OCI-LY7 (cell line): ENCODE results near the gene C1orf146. TPM values are rescaled to one million over a fixed set of nuclear protein-coding genes. Genes with fewer than 3 reads are reported as not detected.

Experiments
- BruUV-seq: library from RNA; stranded (reverse); fragments of 400-500 nt; replicated peaks from 2 replicates; lab custom pipeline; 2021; lab: Mats Ljungman, UMichigan
- CTCF ChIA-PET: fragments of 300-600 bp; sonication (Branson Sonifier 250); formaldehyde crosslinking; loops from one replicate; lab custom pipeline; 2022; ENCODE audit warnings: antibody characterized with exemption; ENCODE audit not compliant: unreplicated experiment; lab: Charles Lee
- POLR2A ChIA-PET: fragments of 300-600 bp; sonication (Branson Sonifier 250); formaldehyde crosslinking; loops from one replicate; lab custom pipeline; 2022; ENCODE audit warnings: antibody characterized with exemption; lab: Charles Lee
- DNase-seq: peaks from one replicate; pipeline ENCODE4 v3.0.0-alpha.2; 2015; ENCODE audit warnings: low spot score
- H2AFZ ChIP-seq: fragments of 200-600 bp; sonication (generic), shearing (Covaris generic); 2 replicates; pipeline ENCODE4 v1.6.1; 2014; ENCODE audit warnings: mild to moderate bottlenecking, antibody characterized with exemption, low read length, moderate library complexity
- H3K27ac ChIP-seq: fragments of 200-600 bp; sonication (generic); 2 replicates; pipeline ENCODE4 v1.5.1; 2014; ENCODE audit warnings: mixed run types, low read depth, mild to moderate bottlenecking, moderate library complexity, low read length, inconsistent platforms; ENCODE audit not compliant: poor library complexity, severe bottlenecking
- H3K36me3 ChIP-seq: fragments of 200-600 bp; sonication (generic); 2 replicates; pipeline ENCODE4 v1.6.1; 2014; ENCODE audit warnings: mild to moderate bottlenecking, antibody characterized with exemption, low read length, moderate library complexity, mixed read lengths; ENCODE audit not compliant: insufficient read depth
- H3K4me1 ChIP-seq: fragments of 200-600 bp; sonication (generic); 2 replicates; pipeline ENCODE4 v1.5.1; 2014; ENCODE audit warnings: mild to moderate bottlenecking, low read length; ENCODE audit not compliant: insufficient read depth, poor library complexity, severe bottlenecking
- H3K4me2 ChIP-seq: fragments of 200-600 bp; sonication (generic); 2 replicates; pipeline ENCODE4 v1.6.1; 2014; ENCODE audit warnings: mild to moderate bottlenecking, low read length
- H3K4me3 ChIP-seq: fragments of 200-600 bp; sonication (generic); 2 replicates; pipeline ENCODE4 v1.5.1; 2014; ENCODE audit warnings: mild to moderate bottlenecking, low read depth, low read length; ENCODE audit not compliant: poor library complexity, severe bottlenecking
- H3K79me2 ChIP-seq: fragments of 200-600 bp; sonication (generic); 2 replicates; pipeline ENCODE4 v1.6.1; 2016; ENCODE audit warnings: low read depth, mild to moderate bottlenecking, low read length, moderate library complexity, mixed read lengths; ENCODE audit not compliant: insufficient read depth
- H3K9me2 ChIP-seq: fragments of 200-600 bp; sonication (generic); 2 replicates; pipeline ENCODE4 v1.6.1; 2016; ENCODE audit warnings: mild to moderate bottlenecking, low read length, mixed read lengths; ENCODE audit not compliant: insufficient read depth
- H3K9me3 ChIP-seq: fragments of 200-600 bp; sonication (generic); 2 replicates; pipeline ENCODE4 v1.6.1; 2014; ENCODE audit warnings: mild to moderate bottlenecking, mixed run types, low read length, mixed read lengths
- H4K20me1 ChIP-seq: fragments of 200-600 bp; sonication (generic); 2 replicates; pipeline ENCODE4 v1.6.1; 2014; ENCODE audit warnings: mild to moderate bottlenecking, antibody characterized with exemption, low read length, moderate library complexity, mixed read lengths; ENCODE audit not compliant: insufficient read depth
- EZH2phosphoT487 ChIP-seq: fragments of 200-600 bp; sonication (generic); IDR thresholded peaks from 2 replicates; pipeline ENCODE4 v1.6.1; 2018; ENCODE audit warnings: low read depth, borderline replicate concordance, mild to moderate bottlenecking, mixed run types, antibody characterized with exemption, low read length, moderate library complexity, mixed read lengths
- intact Hi-C: fragments of 100-400 bp; cut with micrococcal nuclease; formaldehyde crosslinking; loops from one replicate; pipeline ENCODE4 v1.10.0; 2022; ENCODE audit not compliant: unreplicated experiment
- total RNA-seq, 2 experiments: library from RNA; depleted of rRNA in 1 of 2; stranded (reverse); fragments of >200 nt in 1 of 2; shearing (Covaris generic) in 1 of 2; gene quantifications; 2 replicates each; pipeline ENCODE4 v1.2.3, GENCODE V29; 2014 to 2022
- TF ChIP-seq, protein P1 (sequence below): fragments of 200-600 bp; sonication (generic); conservative IDR thresholded peaks from 2 replicates; pipeline ENCODE4 v1.5.1; 2014; ENCODE audit warnings: mild to moderate bottlenecking, antibody characterized with exemption, low read length, moderate library complexity, mixed read lengths

The C1orf146 gene
- total RNA-seq, 2 experiments from 2014 or later = not detected

DNA sequence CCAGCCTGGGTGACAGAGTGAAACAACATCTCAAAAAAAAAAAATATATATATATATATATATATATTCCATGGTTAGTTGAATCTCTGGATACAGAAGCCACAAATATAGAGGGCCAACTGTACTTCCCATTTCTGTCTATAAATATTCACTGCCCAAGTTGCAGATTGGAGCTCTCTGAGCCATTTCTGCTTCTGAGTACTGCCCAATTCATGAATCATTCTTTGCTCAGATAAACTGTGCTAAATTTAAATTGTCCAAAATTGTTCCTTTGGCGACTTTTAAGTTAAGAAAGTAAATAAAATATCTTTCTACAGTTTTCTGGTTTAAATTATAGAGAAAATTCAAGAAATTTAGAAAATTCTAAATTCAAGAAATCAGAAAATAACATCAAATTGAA lies 23.2 kb upstream of the C1orf146 start:
- DNase-seq = no peak
- intact Hi-C loops = no loop called here
- no peaks in the 10 kb centered on the region for H4K20me1 ChIP-seq
- POLR2A ChIA-PET = interaction anchor here (0.7 kb wide), 1 partner anchor 20 kb away, joined by 5 read pairs; no protein-coding TSS in a partner anchor
- no peak for TF ChIP-seq EZH2phosphoT487
- TF ChIP-seq, protein P1, sequence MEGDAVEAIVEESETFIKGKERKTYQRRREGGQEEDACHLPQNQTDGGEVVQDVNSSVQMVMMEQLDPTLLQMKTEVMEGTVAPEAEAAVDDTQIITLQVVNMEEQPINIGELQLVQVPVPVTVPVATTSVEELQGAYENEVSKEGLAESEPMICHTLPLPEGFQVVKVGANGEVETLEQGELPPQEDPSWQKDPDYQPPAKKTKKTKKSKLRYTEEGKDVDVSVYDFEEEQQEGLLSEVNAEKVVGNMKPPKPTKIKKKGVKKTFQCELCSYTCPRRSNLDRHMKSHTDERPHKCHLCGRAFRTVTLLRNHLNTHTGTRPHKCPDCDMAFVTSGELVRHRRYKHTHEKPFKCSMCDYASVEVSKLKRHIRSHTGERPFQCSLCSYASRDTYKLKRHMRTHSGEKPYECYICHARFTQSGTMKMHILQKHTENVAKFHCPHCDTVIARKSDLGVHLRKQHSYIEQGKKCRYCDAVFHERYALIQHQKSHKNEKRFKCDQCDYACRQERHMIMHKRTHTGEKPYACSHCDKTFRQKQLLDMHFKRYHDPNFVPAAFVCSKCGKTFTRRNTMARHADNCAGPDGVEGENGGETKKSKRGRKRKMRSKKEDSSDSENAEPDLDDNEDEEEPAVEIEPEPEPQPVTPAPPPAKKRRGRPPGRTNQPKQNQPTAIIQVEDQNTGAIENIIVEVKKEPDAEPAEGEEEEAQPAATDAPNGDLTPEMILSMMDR = no peak
- no peak overlapping the region for H3K4me2 ChIP-seq
- H3K9me2 ChIP-seq = no peaks in the 10 kb centered on the region
- H3K9me3 ChIP-seq = no peaks in the 10 kb centered on the region
- no peak overlapping the region for H3K27ac ChIP-seq
- BruUV-seq = no TSS peak
- CTCF ChIA-PET = no interaction called here
- no peaks in the 10 kb centered on the region for H3K36me3 ChIP-seq
- H3K79me2 ChIP-seq = no peaks in the 10 kb centered on the region
- no peaks in the 10 kb centered on the region for H3K4me1 ChIP-seq
- H3K4me3 ChIP-seq = no peak overlapping the region
- no peak overlapping the region for H2AFZ ChIP-seq

DNA sequence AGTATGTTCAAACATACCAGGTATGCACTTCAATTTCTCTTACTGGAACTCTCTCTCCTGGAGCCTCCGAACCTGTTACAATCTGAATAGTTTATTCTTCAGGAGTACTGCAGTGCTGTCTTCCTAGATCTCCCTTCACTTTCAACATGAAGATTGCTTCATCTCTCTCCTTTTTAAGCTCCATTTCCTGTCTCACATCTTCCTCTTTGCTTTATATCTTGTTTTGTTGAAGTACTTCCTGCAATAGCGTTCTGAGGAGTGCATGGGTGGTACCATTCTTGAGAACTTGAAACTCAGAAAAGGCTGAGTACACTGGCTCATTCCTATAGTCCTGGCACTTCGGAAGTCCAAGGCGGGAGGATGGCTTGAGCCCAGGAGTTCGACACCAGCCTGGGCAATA lies 15.7 kb upstream of the C1orf146 start:
- H3K9me2 ChIP-seq = no peaks in the 10 kb centered on the region
- H3K79me2 ChIP-seq = no peaks in the 10 kb centered on the region
- no peak overlapping the region for H3K27ac ChIP-seq
- BruUV-seq = no TSS peak
- ChIA-PET CTCF (no interaction called here), POLR2A (interaction anchor here (0.6 to 0.7 kb wide), 3 partner anchors 45 to 1197 kb away, joined by 3 read pairs; no protein-coding TSS in a partner anchor)
- no peaks in the 10 kb centered on the region for H3K9me3 ChIP-seq
- 0 out of 2 replicates have a peak overlapping the region, but pooled peaks have one; percentile 30 for H2AFZ ChIP-seq
- no peak overlapping the region for H3K4me3 ChIP-seq
- no peak overlapping the region for H3K4me2 ChIP-seq
- no peak for TF ChIP-seq EZH2phosphoT487
- TF ChIP-seq, protein P1 = no peak
- H3K36me3 ChIP-seq = no peaks in the 10 kb centered on the region
- no peaks in the 10 kb centered on the region for H3K4me1 ChIP-seq
- intact Hi-C loops = no loop called here
- DNase-seq = peak; percentile 7
- no peaks in the 10 kb centered on the region for H4K20me1 ChIP-seq

DNA sequence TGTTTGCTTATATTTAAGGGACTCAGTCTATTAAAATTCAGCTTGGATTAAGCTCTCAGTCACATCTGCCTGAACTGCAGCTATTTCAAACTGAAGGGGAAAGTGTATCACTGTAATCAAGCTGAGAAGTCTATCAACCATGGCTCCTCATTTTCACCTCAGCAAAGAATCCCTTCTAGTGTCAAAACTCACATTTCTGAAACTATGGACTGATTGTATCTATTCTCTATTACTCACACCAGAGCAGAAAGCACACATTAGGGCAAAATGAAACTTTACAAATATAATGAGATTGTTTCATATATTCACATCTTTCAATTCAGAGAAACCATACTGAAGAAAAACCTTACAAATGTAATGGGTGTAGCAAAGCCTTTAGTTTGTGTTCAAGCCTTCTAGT lies 14.6 kb upstream of the C1orf146 start:
- Histone ChIP-seq H3K4me3 (no peak overlapping the region), H3K79me2 (no peaks in the 10 kb centered on the region), H4K20me1 (no peaks in the 10 kb centered on the region), H2AFZ (no peak overlapping the region), H3K4me2 (no peak overlapping the region), H3K9me2 (no peaks in the 10 kb centered on the region), H3K4me1 (no peaks in the 10 kb centered on the region), H3K9me3 (no peaks in the 10 kb centered on the region), H3K36me3 (no peaks in the 10 kb centered on the region), H3K27ac (no peak overlapping the region)
- no peak for DNase-seq
- TF ChIP-seq EZH2phosphoT487 = no peak
- TF ChIP-seq, protein P1 = no peak
- POLR2A ChIA-PET = interaction anchor here (0.7 kb wide), 1 partner anchor 477 kb away, joined by 3 read pairs; no protein-coding TSS in a partner anchor
- BruUV-seq = no TSS peak
- CTCF ChIA-PET = no interaction called here
- intact Hi-C loops = no loop called here
